Ovary (tissue), 3 donors: ENCODE data around the gene GTF2H1.

Source experiments
- EP300 ChIP-seq: sonication (generic); formaldehyde crosslinking; IDR thresholded peaks from one replicate; pipeline ENCODE4 v1.6.1; 2017; ENCODE audit warnings: antibody characterized with exemption
- POLR2A ChIP-seq: fragments of 450-650 bp; IDR thresholded peaks from one replicate; pipeline ENCODE4 v1.6.1; 2017; ENCODE audit warnings: antibody characterized with exemption, mild to moderate bottlenecking, moderate library complexity
- TF ChIP-seq, protein P1 (sequence below), 3 donors: fragments of 450-650 bp in 2 of 3; fragments of 200-600 bp in 1 of 3; IDR thresholded peaks; one replicate each; pipeline versions ENCODE4 v1.5.1 to v1.8.0; 2016 to 2022; ENCODE audit warnings: antibody characterized with exemption in 3 of 3, mild to moderate bottlenecking in 1 of 3
- donor health status: DM: no; HTN: no; CAD: no.

GRCh38 chr11:18395735-18396504, 73.6 kb downstream of the GTF2H1 start:
- TF ChIP-seq POLR2A (peak; percentile 68), EP300 (peak; percentile 37)
- TF ChIP-seq, protein P1, sequence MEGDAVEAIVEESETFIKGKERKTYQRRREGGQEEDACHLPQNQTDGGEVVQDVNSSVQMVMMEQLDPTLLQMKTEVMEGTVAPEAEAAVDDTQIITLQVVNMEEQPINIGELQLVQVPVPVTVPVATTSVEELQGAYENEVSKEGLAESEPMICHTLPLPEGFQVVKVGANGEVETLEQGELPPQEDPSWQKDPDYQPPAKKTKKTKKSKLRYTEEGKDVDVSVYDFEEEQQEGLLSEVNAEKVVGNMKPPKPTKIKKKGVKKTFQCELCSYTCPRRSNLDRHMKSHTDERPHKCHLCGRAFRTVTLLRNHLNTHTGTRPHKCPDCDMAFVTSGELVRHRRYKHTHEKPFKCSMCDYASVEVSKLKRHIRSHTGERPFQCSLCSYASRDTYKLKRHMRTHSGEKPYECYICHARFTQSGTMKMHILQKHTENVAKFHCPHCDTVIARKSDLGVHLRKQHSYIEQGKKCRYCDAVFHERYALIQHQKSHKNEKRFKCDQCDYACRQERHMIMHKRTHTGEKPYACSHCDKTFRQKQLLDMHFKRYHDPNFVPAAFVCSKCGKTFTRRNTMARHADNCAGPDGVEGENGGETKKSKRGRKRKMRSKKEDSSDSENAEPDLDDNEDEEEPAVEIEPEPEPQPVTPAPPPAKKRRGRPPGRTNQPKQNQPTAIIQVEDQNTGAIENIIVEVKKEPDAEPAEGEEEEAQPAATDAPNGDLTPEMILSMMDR (IDR thresholded peaks at IDR 0.05), result no peak
